Keratinocyte (primary cell): ENCODE data around the gene CC2D2A.

Source experiments
- CTCF ChIP-seq, 3 experiments: IDR thresholded peaks in 1 of 3; conservative IDR thresholded peaks in 1 of 3; optimal IDR thresholded peaks in 1 of 3; 2 replicates in 2 of 3; 3 replicates in 1 of 3; pipeline versions ENCODE3 to v1.5.1; 2011; ENCODE audit warnings: low read length in 3 of 3, mild to moderate bottlenecking in 3 of 3, moderate library complexity in 2 of 3, control low read depth in 1 of 3, inconsistent platforms in 1 of 3; ENCODE audit not compliant: insufficient read depth in 2 of 3; ENCODE audit errors: extremely low read depth in 1 of 3
- EZH2 ChIP-seq: IDR thresholded peaks from one replicate; pipeline ENCODE4 v1.6.1; 2012; ENCODE audit warnings: inconsistent platforms, mild to moderate bottlenecking, low read length, moderate library complexity

GRCh38 chr4:15466596-15466995 is 3.1 kb upstream of the CC2D2A start:
- no peak for TF ChIP-seq CTCF (optimal IDR thresholded peaks at IDR 0.05 in 1 of 3, IDR thresholded peaks at IDR 0.05 in 1 of 3, conservative IDR thresholded peaks at IDR 0.05 in 1 of 3; ENCODE audit: extremely low read depth in 1 of 3, insufficient read depth in 2 of 3, low read length in 3 of 3)
- TF ChIP-seq EZH2: no peak
